HPDE6-E6E7 (cell line): ENCODE measurements around the gene SLC39A6.
"Not testable (repeated sequence)": the region's sequence is repeated elsewhere in the genome, so short reads cannot be mapped to it uniquely, and the experiment has no call there.

Source experiments
- DNase-seq: peaks from one replicate; pipeline ENCODE4 v3.0.0; 2011; ENCODE audit warnings: missing footprints; ENCODE audit errors: extremely low spot score

The SLC39A6 gene

DNA sequence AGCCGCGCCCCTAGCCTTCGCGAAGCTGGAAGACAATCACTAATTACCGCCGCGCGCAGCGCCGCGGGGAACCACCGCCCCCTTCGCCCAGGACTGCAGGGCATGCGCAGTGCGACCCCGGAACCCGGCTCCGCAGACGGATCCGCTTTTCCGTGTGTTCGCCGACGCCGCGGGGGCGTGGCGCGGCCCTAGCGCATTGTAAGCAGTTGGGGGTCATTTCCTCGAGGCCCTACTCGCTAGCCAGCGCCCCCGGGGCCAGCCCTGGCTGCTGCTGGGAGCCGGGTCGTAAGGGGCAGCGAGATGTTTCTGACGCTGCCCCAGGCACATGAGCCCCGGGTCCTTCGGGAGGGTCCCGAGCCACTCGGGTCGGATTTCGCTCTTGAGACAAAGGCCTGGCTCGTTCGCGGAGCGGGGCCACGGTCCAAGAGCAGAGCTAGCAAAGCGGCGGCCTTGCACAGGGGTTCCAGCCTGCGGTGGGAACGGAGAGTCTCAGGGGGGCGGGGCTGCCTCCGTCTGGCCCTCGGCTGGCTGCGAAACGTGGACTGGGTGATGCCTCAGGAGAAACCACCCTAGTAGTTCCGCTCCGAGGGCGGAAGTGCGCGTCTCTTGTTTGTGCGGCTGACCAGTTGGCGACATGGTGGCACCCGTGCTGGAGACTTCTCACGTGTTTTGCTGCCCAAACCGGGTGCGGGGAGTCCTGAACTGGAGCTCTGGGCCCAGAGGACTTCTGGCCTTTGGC is at the start of gene SLC39A6, which contains the start of gene ELP2:
SLC39A6 (minus strand) TSS at position 41 of the 739 bp plus-strand sequence. CDS start 2,333 bp downstream, outside the sequence.
ELP2 (plus strand) TSS at position 600 of the 739 bp plus-strand sequence; CDS start at position 635, 35 bp downstream.
- peak; percentile 93 for DNase-seq

DNA sequence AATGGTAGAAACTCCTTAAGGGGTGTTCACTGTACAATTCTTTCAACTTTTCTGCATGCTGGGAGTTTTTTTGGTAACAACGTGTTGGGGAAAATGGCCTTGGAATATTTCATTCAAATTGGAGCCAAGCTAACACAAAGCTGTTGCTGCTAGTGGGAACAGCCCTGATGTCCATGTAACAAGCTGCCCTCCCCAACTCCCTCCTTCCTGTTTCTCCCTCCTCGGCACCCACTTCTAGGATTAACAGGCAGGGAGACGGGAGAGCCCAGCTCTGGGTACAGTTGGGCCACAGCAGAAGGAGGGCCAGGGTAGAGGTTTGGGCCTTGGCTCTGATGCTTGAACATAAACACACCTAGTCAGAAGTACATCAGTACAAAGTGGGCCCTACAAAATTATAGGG is 48.8 kb upstream of the SLC39A6 start:
- DNase-seq: no peak

DNA sequence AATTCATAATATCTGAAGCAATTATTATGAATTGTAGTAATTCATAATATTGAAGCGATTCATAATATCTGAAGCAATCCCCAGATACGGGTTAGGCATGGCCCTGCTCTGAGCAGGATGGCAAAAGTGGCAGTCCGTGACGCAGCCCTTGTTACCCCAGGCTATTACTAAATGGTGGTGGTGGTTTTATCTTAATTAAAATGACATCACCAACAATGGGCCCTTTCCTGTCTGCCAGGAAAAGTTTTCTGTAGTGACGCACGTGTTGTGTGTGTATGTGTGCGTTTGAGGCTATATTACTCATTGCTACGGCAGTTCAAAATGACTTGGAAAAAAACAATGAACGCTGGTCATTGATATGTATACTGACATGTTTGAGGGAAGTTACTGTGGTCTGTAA is 47.6 kb upstream of the SLC39A6 start:
- peak; percentile 22 for DNase-seq

DNA sequence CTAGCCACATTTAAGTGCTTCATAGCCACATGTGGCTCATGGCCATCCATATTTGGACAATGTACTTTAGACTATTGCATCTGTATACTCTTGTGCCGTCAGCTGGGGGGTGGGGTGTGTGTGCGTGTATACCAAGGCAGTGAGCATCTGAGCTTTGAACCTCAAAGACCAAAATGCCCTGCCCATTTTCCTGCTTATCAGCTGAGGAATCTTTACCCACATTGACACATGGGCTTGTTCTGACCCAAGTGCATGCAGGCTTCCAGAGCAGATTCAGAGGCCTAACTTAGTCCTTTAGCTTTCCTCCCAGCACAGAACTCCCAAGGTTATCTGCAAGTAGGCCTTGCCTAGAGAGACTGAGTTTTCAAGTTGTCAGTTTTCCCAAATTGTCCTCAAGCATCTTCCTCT is 47.0 kb upstream of the SLC39A6 start:
- DNase-seq: no peak

GRCh38 chr18:36175481-36175880 is 46.3 kb upstream of the SLC39A6 start:
- DNase-seq: no peak

DNA sequence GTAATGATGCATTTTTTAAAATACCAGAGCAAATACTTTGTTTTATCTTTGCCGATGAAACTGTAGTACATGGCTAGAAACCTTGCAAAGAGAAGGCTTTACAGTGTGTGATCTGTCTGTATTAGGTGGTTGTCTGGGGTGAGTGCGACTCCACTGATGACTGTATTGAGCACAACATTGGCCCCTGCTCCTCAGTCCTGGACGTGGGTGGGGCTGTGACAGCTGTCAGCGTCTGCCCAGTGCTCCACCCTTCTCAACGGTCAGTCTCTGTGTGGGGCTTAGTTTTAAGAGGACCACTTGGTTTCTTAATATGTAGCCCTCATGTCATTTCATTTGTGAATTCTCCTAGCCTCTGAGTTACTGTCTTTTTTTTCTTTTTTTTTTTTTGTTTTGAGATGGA is 40.8 kb upstream of the SLC39A6 start:
- no peak for DNase-seq

- DNase-seq: not testable (repeated sequence)
Observed at GRCh38 chr18:36168296-36168695, 39.2 kb upstream of the SLC39A6 start.

- DNase-seq: no peak
Observed at GRCh38 chr18:36167692-36168218, 38.6 kb upstream of the SLC39A6 start.

DNA sequence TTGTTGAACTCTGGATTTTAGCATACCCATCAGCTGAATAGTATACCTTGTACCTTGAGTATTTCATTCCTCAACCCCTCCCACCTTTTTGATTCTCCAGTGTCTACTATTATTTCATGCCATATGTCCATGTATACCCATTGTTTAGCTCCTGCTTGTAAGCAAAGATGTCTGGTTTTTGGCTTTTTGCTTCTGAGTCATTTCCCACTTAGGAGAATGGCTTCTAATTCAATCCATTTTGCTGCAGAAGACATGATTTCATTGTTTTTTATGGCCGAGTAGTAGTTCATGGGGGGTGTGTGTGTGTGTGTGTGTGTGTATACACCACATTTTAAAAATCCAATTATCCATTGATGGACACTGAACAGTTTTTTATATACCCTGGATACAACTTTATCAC is 33.8 kb upstream of the SLC39A6 start:
- DNase-seq: no peak

- no peak for DNase-seq
Observed at GRCh38 chr18:36160959-36161371, 31.8 kb upstream of the SLC39A6 start.

DNA sequence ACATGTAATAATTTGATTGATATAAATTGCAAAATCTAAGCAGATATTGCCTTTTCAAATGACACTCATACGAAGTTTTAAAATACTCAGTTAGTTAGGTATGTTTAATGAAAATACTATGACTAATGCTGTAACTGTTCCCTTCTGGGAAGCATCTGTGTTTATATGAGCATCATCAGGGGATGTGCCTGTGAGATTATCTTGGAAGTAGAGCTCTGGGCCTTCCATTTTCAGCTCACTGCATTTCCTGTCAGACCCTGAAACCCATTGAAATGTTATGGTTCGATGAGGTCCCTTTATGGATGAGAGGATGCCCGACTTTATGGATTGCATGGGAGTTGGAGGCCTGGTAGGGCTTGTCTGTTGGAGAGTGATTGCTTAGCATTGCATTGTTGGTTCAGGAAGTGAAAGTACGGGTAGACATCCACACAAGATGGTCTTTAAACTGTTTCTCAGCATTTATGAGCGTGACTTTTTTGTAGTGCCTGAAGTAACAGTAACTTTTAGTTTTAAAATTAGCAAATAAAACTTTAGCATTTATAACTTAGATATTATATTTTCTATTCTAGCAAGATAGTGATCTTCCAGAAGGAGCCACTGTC is 29.2 kb upstream of the SLC39A6 start:
- DNase-seq: no peak

DNA sequence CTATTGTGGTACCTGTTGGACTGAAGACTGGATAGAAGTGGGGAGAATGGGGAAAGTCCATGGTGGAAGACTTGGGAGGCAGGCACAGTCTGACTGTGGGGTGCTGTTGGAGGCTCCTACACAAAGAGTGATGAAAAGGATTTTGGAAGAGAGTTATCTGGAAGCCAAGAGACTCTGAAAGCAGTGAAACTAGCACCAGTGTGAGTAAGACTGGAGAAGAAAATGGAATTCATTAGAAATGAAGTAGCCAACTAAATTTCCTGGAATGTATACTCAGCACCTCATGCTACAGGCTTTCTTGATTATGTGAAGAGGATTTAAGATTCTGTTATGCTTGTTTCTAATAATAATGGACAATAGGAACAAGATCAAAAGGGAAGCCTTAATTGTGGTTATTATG is 28.3 kb upstream of the SLC39A6 start:
- no peak for DNase-seq

GRCh38 chr18:36155851-36156757 is 27.0 kb upstream of the SLC39A6 start:
- DNase-seq: no peak

- no peak for DNase-seq
Observed at GRCh38 chr18:36153771-36154170, 24.6 kb upstream of the SLC39A6 start.

- no peak for DNase-seq
Observed at GRCh38 chr18:36153203-36153602, 24.1 kb upstream of the SLC39A6 start.

- DNase-seq: no peak
Observed at GRCh38 chr18:36152781-36153180, 23.6 kb upstream of the SLC39A6 start.

GRCh38 chr18:36149514-36150289 is 20.6 kb upstream of the SLC39A6 start:
- no peak for DNase-seq

DNA sequence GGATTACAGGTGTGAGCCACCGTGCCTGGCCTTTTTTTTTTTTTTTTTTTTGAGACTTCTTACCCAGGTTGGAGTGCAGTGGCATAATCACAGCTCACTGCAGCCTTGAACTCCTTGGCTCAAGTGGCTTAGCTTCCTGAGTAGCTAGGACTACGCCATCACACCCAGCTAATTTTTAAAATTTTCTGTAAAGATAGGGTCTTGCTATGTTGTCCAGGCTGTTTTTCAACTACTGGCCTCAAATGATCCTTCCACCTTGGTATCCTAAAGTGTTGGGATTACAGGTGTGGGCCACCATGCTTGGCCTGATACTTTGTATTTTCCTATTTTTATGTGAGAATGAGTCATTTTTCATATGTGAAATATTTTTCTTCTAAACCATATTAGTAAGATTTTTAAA is 14.3 kb upstream of the SLC39A6 start:
- no peak for DNase-seq

DNA sequence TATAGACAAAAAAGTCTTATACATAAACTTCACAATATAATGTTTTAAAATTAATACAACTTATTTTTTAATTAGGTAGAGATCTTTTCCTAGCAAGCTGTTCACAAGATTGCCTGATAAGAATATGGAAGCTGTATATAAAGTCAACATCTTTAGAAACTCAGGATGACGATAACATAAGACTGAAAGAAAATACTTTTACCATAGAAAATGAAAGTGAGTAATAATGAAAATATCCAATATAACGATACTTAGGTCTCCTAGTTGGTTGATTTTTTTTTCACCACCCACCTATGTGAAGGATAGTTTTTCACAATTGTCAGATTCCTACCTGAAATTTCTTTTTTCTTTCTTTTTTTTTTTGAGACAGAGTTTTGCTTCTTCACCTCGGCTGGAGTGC is 13.6 kb upstream of the SLC39A6 start:
- DNase-seq: no peak

- no peak for DNase-seq
Observed at GRCh38 chr18:36141576-36141975, 12.4 kb upstream of the SLC39A6 start.

- no peak for DNase-seq
Observed at GRCh38 chr18:36139245-36139644, 10.1 kb upstream of the SLC39A6 start.
